HG03565 (cell line): Measurements from ENCODE around the gene RBM19.

Experiments used
- ATAC-seq: cut with Tn5 transposase; IDR thresholded peaks from one replicate; pipeline ENCODE4 v1.9.1; 2021; ENCODE audit warnings: mild to moderate bottlenecking, moderate library complexity; ENCODE audit not compliant: unreplicated experiment

Gene RBM19

DNA sequence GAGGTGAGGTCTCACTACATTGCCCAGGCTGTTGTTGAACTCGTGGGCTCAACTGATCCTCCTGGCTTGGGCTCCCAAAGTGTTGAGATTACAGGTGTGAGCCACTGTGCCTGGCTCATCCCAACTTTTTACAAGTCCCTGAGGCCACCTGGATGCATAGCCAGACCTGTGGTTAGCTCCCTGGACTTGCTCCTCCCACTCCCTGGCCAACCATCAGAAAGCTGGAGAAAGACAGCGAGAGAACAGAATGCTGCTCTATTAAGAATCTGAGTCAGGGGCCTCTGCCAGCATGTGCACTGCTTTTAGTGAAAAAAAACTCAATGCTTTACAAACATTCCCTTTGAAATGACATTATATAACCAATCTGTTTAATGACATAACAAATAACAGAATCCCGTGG, 78.2 kb downstream of the RBM19 start:
- no peak for ATAC-seq

DNA sequence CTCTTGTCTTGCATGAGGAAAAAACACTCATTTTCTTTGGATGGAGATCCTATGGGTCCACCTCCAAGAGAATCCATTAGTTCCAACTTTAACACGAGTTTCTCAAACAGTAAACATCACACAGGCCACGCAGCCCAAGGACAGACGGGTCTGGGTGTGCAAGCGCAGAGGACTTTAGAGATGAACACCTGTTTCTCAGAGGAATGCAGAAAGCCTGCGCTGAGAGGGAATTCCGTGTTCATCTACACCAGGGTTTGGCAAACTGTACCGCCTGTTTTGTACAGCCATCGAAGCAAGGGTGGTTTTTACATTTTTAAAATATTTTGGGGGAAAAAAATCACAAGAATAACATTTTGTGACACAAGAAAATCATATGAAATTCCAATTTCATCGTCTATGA, 79.4 kb downstream of the RBM19 start:
- ATAC-seq, result no peak

DNA sequence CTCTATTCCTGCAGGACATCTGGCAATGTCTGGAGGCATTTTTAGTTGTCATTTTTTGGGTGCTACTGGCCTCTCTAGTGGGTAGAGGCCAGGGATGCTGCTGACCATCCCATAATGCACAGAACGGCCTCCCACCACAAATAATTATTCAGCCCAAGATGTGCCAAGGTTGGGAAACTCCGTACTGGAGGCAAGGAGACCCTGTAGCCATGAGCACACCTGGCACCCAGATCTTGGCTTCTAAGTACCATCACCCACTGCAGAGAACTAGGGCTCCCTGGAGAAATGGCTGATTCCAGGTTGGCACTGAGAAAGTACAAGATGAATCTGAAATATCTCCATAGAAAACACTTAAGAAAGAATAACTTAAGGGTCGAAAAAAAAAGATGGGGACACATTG, 81.7 kb downstream of the RBM19 start:
- no peak for ATAC-seq

DNA sequence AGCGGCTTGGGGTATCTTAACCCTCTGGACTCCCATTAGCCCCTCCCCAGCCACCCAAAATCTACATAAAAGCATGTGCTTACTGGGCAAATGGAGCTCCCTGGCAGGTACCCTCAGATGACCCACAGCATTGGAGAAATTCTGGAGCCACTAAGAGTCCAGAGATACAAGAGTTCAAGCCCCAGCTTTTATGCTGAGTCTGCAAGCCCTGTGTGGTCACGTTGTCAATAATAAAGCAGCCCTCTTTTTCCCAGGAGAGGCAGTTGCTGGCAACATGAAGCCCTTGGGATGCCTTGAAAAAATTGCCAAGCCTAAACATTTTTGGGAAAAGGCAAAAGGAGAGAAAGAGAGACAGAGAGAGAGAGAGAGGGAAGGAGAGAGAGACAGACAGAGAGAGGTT, 83.4 kb downstream of the RBM19 start:
- no peak for ATAC-seq

DNA sequence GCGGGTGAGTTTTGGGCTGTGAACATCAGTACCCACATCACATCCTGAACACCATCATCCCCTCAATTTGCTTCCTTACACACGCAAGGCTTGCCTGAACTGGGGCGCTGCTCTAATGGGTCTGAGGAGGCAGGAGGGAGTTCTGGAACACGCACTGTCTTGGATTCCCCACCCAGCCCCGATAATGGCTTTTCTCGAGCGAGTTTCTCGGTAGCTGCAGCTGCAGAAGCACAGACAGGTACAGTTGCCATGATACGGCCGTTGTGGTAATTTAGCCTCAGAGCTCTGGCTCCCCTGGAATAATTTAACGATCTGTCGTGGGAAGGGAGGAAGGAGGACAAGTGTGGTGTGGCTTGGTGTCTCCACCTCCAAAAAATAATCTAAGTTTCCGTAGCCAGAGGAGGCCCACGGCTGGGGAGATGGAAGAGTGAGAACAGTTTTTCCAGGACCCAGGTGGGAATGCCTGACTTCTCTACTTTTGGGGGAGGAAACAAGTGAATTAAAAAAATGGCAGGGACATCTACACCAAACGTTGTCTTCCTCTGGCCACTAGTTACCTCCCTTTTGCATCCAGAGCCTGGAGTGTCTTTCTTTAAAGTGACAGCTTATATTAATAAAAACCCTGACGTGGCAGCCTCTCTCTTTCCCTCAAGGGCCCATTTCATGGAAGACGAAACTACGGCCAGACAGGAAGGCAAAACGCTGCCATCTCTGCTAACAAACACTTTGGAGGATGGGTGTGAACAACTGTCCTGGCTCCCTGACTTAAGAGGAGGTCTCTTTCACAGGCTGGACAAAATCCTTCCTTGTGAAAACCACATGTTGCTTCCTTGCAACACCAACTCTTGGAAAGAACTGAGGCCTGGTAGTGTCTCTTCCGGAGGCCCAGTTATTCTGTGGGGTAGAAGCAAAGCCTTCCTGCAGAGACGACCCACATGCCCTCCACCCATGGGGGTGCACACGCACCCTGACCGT, 84.8 kb downstream of the RBM19 start:
- ATAC-seq, result no peak

DNA sequence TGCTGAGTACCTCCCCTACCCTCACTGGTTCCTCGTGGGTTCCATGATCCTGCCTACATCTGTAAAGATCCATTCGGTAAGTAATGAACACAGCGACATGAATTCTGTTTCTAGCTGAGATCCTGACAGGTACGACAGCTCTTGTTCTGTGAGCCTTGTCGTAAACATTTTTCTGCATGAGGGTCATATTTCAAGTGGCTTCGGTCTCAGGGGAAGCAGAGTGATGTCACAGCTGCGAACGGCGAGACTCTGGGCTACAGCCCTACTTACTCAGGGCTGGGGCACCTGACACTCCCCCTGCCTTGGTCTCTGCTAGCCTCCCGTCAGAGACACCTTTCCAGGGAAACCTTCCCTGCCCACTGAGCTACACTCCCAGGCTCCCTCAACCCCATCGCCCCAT, 85.8 kb downstream of the RBM19 start:
- ATAC-seq, result no peak

DNA sequence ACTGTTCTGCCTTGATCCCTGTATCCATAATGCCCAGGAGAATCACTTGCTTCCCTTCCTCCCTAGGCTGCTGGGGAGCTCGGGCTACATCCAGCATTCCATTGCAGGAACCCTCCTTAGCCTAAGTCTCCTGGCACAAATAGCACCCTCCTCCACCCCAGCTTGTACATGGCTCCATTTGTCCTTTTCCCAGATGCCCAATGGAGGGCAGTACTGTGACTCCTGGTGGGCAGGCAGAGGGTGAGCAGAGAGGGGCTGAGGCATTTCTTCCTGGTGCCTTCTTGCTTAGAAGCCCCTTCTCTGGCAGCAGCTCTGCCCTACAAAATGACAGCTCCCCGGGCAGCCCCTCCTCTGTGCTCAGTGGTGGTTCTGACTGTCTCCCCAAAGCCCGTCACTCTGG, 86.5 kb downstream of the RBM19 start:
- no peak for ATAC-seq

DNA sequence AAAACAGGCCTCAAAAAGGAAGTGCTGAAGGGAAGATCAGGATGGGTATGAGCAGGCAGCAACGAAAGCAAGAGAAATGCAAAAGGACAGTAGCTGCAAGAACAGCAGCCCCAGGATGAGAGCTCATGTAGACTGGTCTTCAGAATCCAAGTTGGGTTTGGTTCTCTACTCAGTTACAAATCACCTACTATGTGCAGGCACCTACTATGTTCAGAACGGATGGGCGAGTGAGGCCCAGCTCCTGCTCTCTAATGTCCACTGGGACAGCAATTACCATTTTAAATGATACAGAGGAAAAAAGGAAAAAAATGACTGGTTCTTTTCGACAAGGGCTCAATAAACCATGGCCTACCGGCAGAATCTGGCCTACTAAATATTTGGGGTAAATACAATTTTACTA, 88.5 kb downstream of the RBM19 start:
- ATAC-seq, result no peak

DNA sequence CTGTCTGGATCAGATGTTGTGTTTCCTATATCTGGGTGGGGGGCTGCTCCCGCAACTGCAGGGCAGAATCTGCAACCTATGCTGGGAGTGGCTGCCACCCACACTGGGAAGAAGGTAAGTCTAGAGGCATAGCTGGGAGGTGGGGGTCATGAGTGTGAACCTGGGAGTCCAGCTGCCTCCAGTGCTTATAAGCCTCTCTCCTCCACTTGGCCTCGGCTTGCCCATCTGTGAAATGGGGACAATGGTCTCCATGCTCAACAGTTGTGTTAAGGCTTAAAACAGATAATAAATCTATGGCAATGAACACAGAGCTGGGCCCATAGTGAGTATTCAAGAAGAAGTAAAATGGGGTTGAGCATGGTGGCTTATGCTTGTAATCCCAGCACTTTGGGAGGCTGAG, 90.0 kb downstream of the RBM19 start:
- ATAC-seq, result no peak

DNA sequence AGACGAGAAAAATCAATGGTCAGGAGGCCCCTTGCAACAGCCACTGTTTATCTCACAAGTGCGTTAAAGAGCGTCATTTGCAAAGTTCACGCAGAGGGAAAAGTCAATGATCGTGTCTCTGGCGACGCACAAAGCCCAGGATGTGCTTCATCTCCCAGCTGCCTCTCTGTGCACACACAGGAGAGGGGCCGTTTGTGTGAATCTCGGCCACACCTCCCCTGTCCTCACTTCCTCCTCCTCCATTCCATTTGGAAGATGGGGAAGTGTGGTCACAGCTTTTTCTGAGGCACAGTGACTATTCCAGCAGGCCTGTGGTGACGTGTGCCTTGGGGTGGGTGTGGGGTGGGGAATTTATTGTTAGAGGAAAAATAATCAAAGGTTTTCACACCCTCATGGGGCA, 90.4 kb downstream of the RBM19 start:
- no peak for ATAC-seq

DNA sequence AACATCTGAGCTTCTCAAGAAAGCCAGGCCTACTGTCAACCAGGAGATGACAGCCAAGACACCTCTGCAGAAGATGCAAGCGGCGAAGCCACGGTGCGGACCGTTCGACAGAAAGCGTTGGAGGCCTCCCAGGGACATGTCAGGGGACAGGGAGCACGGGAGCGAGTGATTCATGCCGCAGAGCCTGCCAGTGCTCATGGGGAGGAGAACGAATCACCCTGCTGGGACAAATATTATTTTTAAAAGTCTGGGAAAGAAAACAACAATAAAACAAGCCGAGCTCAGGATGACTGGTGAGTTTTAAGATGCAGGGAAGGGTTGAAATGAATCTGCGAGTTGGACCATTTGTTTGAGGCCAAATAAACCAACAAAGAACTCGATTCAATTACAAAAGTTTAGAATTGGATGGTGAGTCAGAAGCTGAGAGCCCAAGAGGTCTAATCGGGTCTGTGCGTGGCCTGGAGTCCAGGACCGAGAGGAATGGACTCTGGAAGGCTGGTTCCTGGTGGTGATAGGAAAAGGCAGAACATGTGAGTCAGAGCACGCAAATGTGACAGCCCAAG, 91.0 kb downstream of the RBM19 start:
- no peak for ATAC-seq

DNA sequence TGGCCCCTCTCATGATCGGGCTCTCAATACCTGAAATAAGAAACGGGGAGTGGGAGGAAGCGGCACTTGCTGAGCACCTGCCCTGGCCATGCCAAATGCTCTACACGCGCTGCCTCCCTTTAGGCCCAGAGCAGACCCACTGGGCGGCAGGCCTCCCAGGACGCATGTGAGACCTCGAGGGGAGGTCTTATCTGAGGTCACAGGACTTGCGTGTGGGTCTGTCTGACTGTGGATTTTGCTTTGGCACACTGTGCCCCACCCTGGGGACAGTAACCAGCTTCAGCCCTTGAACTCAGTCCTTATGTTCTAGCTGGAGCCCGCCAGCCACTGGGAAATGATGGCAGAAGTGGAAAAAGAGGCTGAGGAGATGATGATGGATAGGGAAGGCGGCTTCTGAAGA, 91.8 kb downstream of the RBM19 start:
- ATAC-seq, result no peak

DNA sequence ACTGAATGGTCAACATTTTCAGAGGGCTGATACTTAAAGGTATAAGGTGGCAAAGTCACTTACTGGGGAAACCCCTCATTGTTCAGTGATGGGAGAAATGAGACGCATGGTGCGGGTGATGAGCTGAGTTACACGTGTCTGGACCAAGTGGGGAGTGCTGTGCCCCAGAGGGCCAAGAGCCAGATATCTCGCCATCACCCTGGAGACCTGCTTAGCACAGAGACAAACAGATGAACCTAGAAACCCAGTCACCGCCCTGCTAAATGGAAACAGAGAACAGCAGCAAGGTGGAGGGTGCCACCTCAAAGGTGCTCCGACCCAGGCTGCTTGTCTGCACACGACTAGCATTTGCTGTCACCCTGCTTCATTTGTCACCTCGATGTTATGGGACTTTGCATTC, 92.4 kb downstream of the RBM19 start:
- no peak for ATAC-seq

DNA sequence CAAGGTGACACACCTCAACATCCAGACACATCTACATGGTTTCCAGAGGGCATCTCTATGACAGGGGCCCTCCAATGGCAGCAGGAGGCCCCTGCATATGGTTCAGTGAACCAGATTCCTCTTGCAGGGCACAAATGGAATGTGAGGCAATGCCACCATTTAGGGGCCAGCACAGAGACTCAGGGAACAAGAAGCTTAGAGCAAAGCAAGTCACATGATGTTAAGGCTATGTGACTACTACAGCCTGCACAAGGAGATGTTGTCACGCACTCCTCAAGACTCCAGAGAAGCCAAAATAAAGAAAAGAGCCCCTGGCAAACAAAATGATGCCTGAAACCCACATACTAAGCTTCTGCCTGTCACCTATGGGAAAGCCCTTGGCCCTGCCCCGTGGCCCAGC, 95.2 kb downstream of the RBM19 start:
- ATAC-seq, result no peak

DNA sequence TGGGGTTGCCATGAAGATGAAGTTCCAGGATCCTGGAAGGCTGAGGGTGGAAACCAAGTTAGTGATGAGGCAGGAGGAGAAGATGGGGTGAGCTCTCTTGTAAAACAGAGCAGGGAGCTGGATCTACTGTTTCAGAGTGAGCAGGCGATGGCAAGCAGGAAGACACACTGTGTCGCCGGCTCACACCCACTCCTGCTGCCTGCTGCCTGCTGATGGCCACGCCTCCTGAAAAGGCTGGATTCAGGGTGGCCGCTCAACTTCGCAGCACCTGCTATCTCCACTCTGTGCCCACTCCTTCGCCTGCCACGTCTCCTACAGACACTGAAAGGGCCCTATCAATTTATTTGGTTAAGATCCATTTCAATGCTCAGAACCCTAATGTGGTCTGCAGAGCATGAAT, 96.1 kb downstream of the RBM19 start:
- no peak for ATAC-seq

DNA sequence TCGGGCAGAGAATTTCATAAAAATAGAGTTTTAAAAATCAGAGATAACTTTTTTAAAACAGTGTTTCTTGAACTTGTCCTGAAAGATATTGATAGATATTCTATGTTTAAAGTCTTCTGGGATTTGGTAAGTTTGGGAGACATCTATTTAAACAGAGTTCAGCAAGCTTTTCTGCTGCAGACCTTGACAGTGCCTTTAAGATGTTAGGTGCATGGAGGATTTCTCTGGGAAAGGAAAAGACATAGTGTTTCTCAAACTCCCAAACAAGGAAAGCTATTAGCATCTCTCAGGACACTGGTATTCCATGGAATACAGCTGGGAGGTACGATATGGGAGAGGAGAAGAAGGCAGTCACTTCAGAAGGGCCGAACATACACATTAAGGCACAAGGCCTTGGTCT, 97.8 kb downstream of the RBM19 start:
- no peak for ATAC-seq

DNA sequence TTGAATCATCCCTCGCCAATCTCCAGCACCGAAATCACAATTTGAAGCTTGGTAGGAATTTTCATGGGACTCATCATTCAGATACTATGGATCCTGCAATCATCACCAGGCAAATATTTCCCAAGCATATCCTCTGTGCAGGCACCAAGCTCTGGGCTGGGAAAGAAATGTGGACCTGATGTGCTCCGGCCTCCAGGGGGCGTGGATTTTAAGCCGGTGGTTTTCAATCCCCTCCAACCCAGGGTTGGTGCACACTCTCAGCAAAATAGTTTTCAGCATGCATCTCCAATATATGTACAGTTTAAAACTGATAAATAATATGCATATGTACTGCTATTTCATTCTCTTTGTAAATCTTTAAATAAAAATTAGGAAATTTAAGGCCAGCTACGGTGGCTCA, 98.9 kb downstream of the RBM19 start:
- ATAC-seq, result no peak

DNA sequence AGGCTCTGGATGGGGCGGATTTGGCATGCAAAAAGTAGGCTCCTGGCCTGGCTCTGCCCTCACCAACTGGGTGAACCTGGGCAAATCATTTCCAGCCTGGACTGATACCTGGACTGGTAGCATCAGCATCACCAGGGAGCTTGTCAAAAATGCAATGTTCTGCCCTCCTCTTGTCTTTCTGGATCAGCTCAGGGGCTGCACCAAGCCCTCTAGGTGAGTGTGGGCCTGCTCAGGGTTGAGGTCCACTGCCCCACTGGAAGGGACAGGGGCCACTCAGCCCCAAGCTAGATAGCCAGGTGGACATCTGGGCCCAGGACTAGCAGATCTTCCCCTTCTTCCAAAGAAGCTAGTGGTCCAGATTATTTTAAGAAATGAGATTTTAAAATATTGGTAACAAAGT, 99.6 kb downstream of the RBM19 start:
- ATAC-seq, result no peak

DNA sequence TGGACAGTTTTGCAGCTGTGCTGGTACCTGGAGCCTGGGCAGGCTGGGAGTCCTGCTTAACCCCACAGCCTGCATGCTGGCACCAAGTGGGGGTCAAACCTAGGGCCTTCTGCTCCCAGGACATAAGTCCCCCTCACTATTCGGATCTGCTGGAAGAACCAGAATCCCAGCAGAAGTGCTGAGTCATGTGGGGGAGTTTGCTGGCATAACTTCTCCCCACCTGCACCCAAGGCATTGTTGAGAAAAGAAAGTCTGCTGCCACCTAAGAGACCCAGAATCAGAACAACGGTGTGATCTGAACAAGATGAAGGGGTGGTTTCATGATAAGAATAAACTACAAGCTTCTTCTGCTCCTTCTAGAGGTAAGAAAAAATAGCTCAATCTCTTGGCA, 102.7 kb downstream of the RBM19 start:
- no peak for ATAC-seq

DNA sequence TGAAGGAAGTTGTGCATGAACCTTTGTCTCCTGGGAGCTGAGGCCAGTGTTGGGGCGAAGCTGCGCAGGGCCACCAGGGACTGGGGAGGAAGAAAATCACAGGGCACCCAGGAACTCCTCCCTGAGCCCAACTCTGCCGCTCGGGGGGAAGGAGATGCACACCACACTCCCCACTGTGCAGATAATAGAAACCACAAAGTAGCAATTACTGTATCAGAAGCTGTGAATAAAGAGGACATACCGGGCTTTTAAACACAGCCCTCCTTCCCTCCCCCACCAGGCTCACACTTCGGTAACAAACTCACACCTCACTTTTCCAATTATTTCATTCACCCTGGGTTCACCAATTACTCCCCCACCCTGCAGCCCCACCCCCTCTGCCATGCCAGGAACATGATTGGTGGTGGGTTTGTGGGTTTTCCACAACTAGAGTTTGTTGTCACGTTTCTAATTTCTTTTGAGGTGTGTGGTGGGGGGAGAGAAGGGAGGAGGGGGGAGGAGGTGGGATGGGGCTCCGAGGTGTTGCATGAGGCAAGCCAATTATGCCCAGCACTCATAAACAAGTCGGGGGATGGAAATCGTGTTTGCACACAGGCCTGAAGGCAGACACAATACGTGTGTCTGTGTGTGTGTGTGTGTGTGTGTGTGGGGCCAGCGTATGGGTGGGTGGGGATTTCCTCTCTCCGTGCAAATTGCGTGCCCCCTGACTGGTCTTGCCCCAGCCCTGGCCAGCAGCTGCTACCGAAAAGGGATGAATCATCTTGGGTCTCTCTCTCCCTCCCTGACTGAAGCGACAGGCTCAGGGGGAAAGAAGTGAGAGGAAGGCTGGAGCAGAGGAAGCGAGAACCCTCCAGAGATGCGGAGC, 103.3 kb downstream of the RBM19 start:
- no peak for ATAC-seq

DNA sequence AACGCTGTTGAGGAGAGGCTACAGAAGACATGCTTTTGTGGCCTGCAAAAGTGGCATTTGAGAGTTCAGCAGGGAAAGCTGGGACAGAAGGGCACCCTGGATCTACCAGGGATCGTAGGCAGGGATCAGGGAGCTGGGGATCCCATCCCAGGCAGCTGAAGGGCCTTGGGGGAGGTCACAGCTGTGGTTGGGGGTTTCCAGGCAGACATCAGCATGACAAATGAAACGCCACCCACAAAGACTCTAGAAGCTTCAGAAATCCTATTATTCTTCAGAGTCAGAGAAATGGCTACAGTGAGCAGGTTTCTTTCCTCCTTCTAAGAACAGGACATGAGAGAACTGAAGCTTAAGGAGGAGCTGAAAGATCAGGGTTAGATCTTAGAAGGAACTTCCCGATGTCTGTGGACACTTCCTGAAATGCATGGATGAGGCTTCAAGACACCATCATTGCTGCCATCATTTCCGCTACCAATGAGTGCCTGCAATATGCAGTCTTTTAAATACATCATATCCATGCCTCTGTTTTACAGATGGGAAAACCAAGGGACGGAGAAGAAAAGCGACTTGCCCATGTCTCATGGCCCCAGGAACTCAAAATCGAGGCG, 104.3 kb downstream of the RBM19 start:
- ATAC-seq, result no peak
